D721Med (cell line): ENCODE data around the gene SH3GL2.

ENCODE experiments used
- DNase-seq: peaks from one replicate; pipeline ENCODE4 v3.0.0; 2011; ENCODE audit warnings: low spot score; ENCODE audit not compliant: insufficient read length
- FAIRE-seq: peaks from 2 replicates; lab custom pipeline; 2011; peaks lifted over from hg19 to GRCh38; lab: Jason Lieb, UNC
- CTCF ChIP-seq: IDR thresholded peaks from 2 replicates; pipeline ENCODE4 v1.5.1; 2012; ENCODE audit warnings: mild to moderate bottlenecking, control low read depth; ENCODE audit not compliant: insufficient read depth; ENCODE audit errors: missing control alignments

The SH3GL2 gene

GRCh38 chr9:17555362-17556054 is 23.4 kb upstream of the SH3GL2 start:
- no peak for TF ChIP-seq CTCF

GRCh38 chr9:17556255-17556654 is 22.6 kb upstream of the SH3GL2 start:
- TF ChIP-seq CTCF = no peak
- FAIRE-seq (no peak), DNase-seq (no peak)

More at GRCh38 chr9:17555362-17556054, 23.4 kb upstream of the SH3GL2 start:
- no peak for FAIRE-seq
- no peak for DNase-seq

- FAIRE-seq (no peak), DNase-seq (no peak)
- TF ChIP-seq CTCF = no peak
Observed at GRCh38 chr9:17556935-17557334, 21.9 kb upstream of the SH3GL2 start.

GRCh38 chr9:17571825-17572224 is 7.0 kb upstream of the SH3GL2 start:
- no peak for TF ChIP-seq CTCF
- DNase-seq (no peak), FAIRE-seq (no peak)

- no peak for DNase-seq
- no peak for TF ChIP-seq CTCF
- no peak for FAIRE-seq
Observed at GRCh38 chr9:17574342-17574741, 4.5 kb upstream of the SH3GL2 start.

- TF ChIP-seq CTCF = no peak
- DNase-seq (no peak), FAIRE-seq (no peak)
Observed at GRCh38 chr9:17578577-17578910, 322 bp upstream of the SH3GL2 start.

- no peak for TF ChIP-seq CTCF
- FAIRE-seq = peak; percentile 56
- DNase-seq = no peak
Observed at GRCh38 chr9:17580119-17580518, 1.3 kb downstream of the SH3GL2 start.
